Large intestine (tissue), 3 donors: ENCODE data around the gene BIVM. TPM values are rescaled to one million over a fixed set of nuclear protein-coding genes. Genes with fewer than 3 reads are reported as not detected.

Experiments
- DNase-seq, 2 donors: peaks; one replicate each; pipeline versions ENCODE4 v3.0.0 to v3.0.0-alpha.2; 2013
- H3K27ac ChIP-seq: one replicate; pipeline ENCODE4 v1.5.1; 2013; ENCODE audit warnings: low read length
- H3K27me3 ChIP-seq: 2 replicates; pipeline ENCODE4 v1.6.1; 2013; ENCODE audit warnings: low read length; ENCODE audit not compliant: control insufficient read depth, insufficient read depth
- H3K36me3 ChIP-seq: 2 replicates; pipeline ENCODE4 v1.6.1; 2013; ENCODE audit warnings: low read length; ENCODE audit not compliant: control insufficient read depth, insufficient read depth
- H3K4me1 ChIP-seq: one replicate; pipeline ENCODE4 v1.6.1; 2013; ENCODE audit warnings: low read length; ENCODE audit not compliant: control insufficient read depth, insufficient read depth
- H3K4me3 ChIP-seq: one replicate; pipeline ENCODE4 v1.5.1; 2013; ENCODE audit warnings: low read length
- H3K9me3 ChIP-seq: one replicate; pipeline ENCODE4 v1.6.1; 2013; ENCODE audit warnings: mild to moderate bottlenecking, low read depth, low read length, moderate library complexity; ENCODE audit not compliant: control insufficient read depth
- WGBS: methylation state at CpG from one replicate; pipeline ENCODE4 v1.1.5; 2013; ENCODE audit warnings: low lambda C conversion rate; ENCODE audit not compliant: insufficient coverage; 5-methylcytosine and 5-hydroxymethylcytosine counted together
- polyA plus RNA-seq: library from polyadenylated mRNA; unstranded; fragments of 120-200 nt; gene quantifications from one replicate; pipeline ENCODE4 v1.2.1, GENCODE V29; 2013

BIVM gene
- polyA plus RNA-seq, 1 donor: 35.6 TPM

- peaks cover 28% of the 10 kb centered on the region for H3K36me3 ChIP-seq
- peaks cover 5% of the 10 kb centered on the region for H3K4me1 ChIP-seq
- no peaks in the 10 kb centered on the region for H3K27me3 ChIP-seq
- DNase-seq: no peak
- H3K4me3 ChIP-seq: no peak overlapping the region
- 83% methylated on average over 2 of the region's 5 CpGs for WGBS
- H3K27ac ChIP-seq: no peak overlapping the region
- H3K9me3 ChIP-seq: no peaks in the 10 kb centered on the region
Observed at GRCh38 chr13:102878481-102878880, 79.6 kb downstream of the BIVM start.

DNA sequence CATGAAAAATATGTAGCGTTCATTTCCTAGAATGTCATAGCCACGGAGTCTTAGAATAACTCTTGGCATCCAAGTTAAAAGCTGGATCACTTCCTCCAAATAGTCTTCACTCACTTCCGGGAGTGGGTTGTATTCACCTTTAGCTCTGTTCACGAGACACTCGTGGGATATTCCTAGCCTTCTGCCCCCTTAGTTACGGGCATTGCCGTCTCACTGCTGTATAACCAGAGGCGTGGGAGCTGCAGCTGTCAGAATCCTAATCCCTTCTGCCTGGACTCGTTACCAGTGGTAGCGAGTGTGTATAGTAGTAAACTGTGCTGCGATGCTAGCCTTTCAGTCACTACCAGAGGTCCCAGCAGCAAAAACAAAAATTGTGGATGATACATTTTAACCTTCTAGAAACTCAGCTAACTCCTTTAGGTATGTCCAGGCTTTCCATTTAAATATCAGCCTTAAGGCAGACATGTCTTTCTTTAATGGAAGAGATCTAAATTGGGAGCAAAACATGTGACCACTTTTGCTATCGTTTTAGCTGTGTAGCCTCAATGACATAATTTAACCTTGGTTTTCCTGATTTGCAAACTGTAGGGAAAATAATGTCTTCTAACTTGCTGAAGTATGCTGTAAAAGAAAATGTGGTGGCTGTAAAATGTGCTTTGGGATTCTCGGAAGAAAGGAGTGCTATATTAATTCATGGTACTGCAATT, 81.0 kb downstream of the BIVM start:
- Histone ChIP-seq H3K9me3 (no peaks in the 10 kb centered on the region), H3K27me3 (no peaks in the 10 kb centered on the region), H3K4me3 (no peak overlapping the region), H3K27ac (no peak overlapping the region), H3K4me1 (peaks cover 5% of the 10 kb centered on the region), H3K36me3 (peaks cover 22% of the 10 kb centered on the region)
- DNase-seq: no peak
- 100% methylated on average over 1 of the region's 13 CpGs for WGBS

DNA sequence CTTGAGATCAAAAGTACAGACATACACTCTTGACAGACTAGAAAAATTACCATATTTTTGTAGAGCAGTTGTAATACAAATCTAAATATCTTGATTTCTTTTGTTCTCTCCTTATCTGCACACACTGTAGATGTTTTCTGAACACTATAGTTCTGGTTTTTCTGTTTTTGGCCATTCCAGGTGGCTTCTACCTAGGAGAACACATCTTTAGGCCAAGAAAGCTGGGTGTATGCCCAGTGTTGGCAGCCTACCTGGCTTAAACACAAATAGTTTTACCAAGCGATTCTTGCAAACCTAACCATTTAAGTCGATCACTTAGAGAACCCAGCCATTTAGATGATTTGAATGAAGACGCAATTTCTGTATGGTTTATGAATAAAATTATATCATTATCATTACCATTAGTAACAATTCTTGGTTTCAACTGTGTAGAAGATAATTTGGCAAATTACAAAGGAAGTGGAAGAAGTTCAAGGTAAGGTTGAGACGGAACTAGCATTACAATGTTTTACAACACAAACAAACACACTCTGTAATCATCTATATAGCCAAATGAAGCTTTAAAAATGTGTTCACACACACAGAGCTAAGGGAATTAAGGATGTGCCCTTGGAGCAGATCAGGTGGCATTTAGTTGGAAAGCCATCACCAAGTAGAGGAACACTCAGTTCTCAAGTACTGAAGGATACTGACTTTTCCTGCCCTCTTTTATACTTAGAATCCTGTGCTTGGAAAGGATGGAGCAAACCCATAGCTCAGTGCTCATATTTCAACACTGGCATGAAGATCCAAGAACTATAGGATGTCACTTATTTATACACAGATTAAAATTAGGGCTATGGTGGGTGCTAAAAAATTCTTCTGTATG, 83.1 kb downstream of the BIVM start:
- Histone ChIP-seq H3K27me3 (no peaks in the 10 kb centered on the region), H3K36me3 (peaks cover 6% of the 10 kb centered on the region), H3K4me3 (no peak overlapping the region), H3K9me3 (no peaks in the 10 kb centered on the region), H3K27ac (no peak overlapping the region), H3K4me1 (peaks cover 4% of the 10 kb centered on the region)
- DNase-seq: no peak
- WGBS: 100% methylated on average over 1 of the region's 4 CpGs

Other genes with a start within 250 kb of the BIVM start
- gene TPP2, start 202.1 kb upstream of the BIVM start, polyA plus RNA-seq: 38.7 TPM
- 0.06 TPM for gene METTL21C, start 104.1 kb upstream of the BIVM start, polyA plus RNA-seq
- 15.7 TPM for gene TEX30, start 25.3 kb upstream of the BIVM start, polyA plus RNA-seq
- gene POGLUT2, start 143 bp upstream of the BIVM start, polyA plus RNA-seq: 15.4 TPM
- gene ERCC5, start 46.9 kb downstream of the BIVM start, polyA plus RNA-seq: 66.9 TPM